HCT116 (cell line): ENCODE data around the gene ISOC1. TPM values are rescaled to one million over a fixed set of nuclear protein-coding genes. Genes with fewer than 3 reads are reported as not detected.

Experiments used
- ATAC-seq: fragments of 200-7000 bp; cut with Tn5 transposase; 2 replicates; pipeline ENCODE4 v1.9.1; 2020; ENCODE audit warnings: mild to moderate bottlenecking, moderate library complexity
- BruUV-seq: library from RNA; stranded (reverse); fragments of 400-500 nt; replicated peaks from 2 replicates; lab custom pipeline; 2021; lab: Mats Ljungman, UMichigan
- CTCF ChIA-PET: fragments of 300-600 bp; sonication (Branson Sonifier 250); formaldehyde crosslinking; loops from one replicate; lab custom pipeline; 2021; ENCODE audit warnings: antibody characterized with exemption; lab: Charles Lee
- POLR2A ChIA-PET: fragments of 300-600, 350-600 bp; sonication (Branson Sonifier 250); formaldehyde crosslinking; loops from one replicate; lab custom pipeline; 2021; ENCODE audit warnings: antibody characterized with exemption; lab: Charles Lee
- RAD21 ChIA-PET, 2 experiments: fragments of 300-600 bp; sonication (Branson Sonifier 250); formaldehyde crosslinking; loops; one replicate each; lab custom pipeline; 2023; ENCODE audit warnings: low total read pairs in 2 of 2; ENCODE audit not compliant: uncharacterized antibody in 2 of 2, unreplicated experiment in 2 of 2, low non-redundant PET in 1 of 2; lab: Charles Lee
- DNase-seq: peaks from one replicate; pipeline ENCODE4 v3.0.0-alpha.2; 2010; ENCODE audit warnings: low read depth, low spot score
- H2AFZ ChIP-seq: fragments of 200-600 bp; shearing (Covaris generic), sonication (generic); 2 replicates; pipeline ENCODE4 v1.6.1; 2017; ENCODE audit warnings: low read depth, mixed run types, mixed read lengths, antibody characterized with exemption, low read length; ENCODE audit not compliant: poor library complexity, severe bottlenecking
- H3K27ac ChIP-seq: 2 replicates; pipeline ENCODE4 v1.5.1; 2012; ENCODE audit warnings: low read depth, low read length
- H3K27me3 ChIP-seq: fragments of 200-600 bp; sonication (generic); 2 replicates; pipeline ENCODE4 v1.6.1; 2016; ENCODE audit warnings: mixed run types, low read length, mixed read lengths; ENCODE audit not compliant: insufficient read depth
- H3K36me3 ChIP-seq, 2 experiments: fragments of 200-500 bp in 1 of 2; fragments of 200-600 bp in 1 of 2; sonication (Bioruptor generic) in 1 of 2; sonication (generic) in 1 of 2; 2 replicates each; pipeline versions ENCODE4 v1.5.1 to v1.6.1; 2014 to 2016; ENCODE audit warnings: low read length in 2 of 2, inconsistent platforms in 1 of 2, mixed read lengths in 1 of 2, mixed run types in 1 of 2; ENCODE audit not compliant: insufficient read depth in 2 of 2, control insufficient read depth in 1 of 2
- H3K4me1 ChIP-seq, 2 experiments: fragments of 200-600 bp in 1 of 2; sonication (generic) in 1 of 2; 2 replicates each; pipeline versions ENCODE4 v1.5.1 to v1.6.1; 2012 to 2017; ENCODE audit warnings: low read length in 2 of 2, inconsistent platforms in 1 of 2, mild to moderate bottlenecking in 1 of 2, mixed read lengths in 1 of 2, mixed run types in 1 of 2, moderate library complexity in 1 of 2; ENCODE audit not compliant: insufficient read depth in 2 of 2, control insufficient read depth in 1 of 2
- H3K4me2 ChIP-seq: fragments of 200-600 bp; sonication (generic); 2 replicates; pipeline ENCODE4 v1.6.1; 2017; ENCODE audit warnings: mixed run types, low read length, mixed read lengths
- H3K4me3 ChIP-seq, 2 experiments: fragments of 200-600 bp in 1 of 2; sonication (generic) in 1 of 2; replicated peaks in 1 of 2; 2 replicates each; pipeline ENCODE4 v1.5.1; 2011 to 2016; ENCODE audit warnings: low read length in 2 of 2, control low read depth in 1 of 2, low read depth in 1 of 2, mild to moderate bottlenecking in 1 of 2, mixed read lengths in 1 of 2, mixed run types in 1 of 2
- H3K79me2 ChIP-seq: fragments of 200-600 bp; sonication (generic); 2 replicates; pipeline ENCODE4 v1.6.1; 2017; ENCODE audit warnings: mild to moderate bottlenecking, mixed run types, low read length, moderate library complexity, mixed read lengths; ENCODE audit not compliant: insufficient read depth
- H3K9ac ChIP-seq: fragments of 200-600 bp; sonication (generic); 2 replicates; pipeline ENCODE4 v1.6.1; 2016; ENCODE audit warnings: low read length, mixed read lengths
- H3K9me2 ChIP-seq: fragments of 200-600 bp; sonication (generic), shearing (Covaris generic); 2 replicates; pipeline ENCODE4 v1.6.1; 2017; ENCODE audit warnings: mixed run types, mild to moderate bottlenecking, moderate library complexity; ENCODE audit not compliant: insufficient read depth
- H3K9me3 ChIP-seq, 2 experiments: fragments of 200-500 bp in 1 of 2; fragments of 200-600 bp in 1 of 2; sonication (Bioruptor generic) in 1 of 2; sonication (generic) in 1 of 2; 2 replicates each; pipeline ENCODE4 v1.6.1; 2014 to 2017; ENCODE audit warnings: low read length in 2 of 2, mixed read lengths in 2 of 2, inconsistent platforms in 1 of 2, low read depth in 1 of 2, mild to moderate bottlenecking in 1 of 2, mixed run types in 1 of 2, moderate library complexity in 1 of 2; ENCODE audit not compliant: control insufficient read depth in 1 of 2, insufficient read depth in 1 of 2
- H4K20me1 ChIP-seq: fragments of 200-600 bp; sonication (generic), shearing (Covaris generic); 2 replicates; pipeline ENCODE4 v1.6.1; 2017; ENCODE audit warnings: mixed run types, mild to moderate bottlenecking, moderate library complexity; ENCODE audit not compliant: insufficient read depth
- FOSL1 ChIP-seq: IDR thresholded peaks from 2 replicates; pipeline ENCODE4 v1.6.1; 2012; ENCODE audit warnings: low read depth
- POLR2AphosphoS5 ChIP-seq: IDR thresholded peaks from 2 replicates; pipeline ENCODE4 v1.6.1; 2011; ENCODE audit warnings: mild to moderate bottlenecking, low read depth, low read length, moderate library complexity
- YY1 ChIP-seq: IDR thresholded peaks from 2 replicates; pipeline ENCODE4 v1.6.1; 2011; ENCODE audit warnings: low read length, low read depth, moderate library complexity, mild to moderate bottlenecking; ENCODE audit not compliant: insufficient replicate concordance; ENCODE audit errors: extremely low read depth
- ZFX ChIP-seq: fragments of 450-650 bp; IDR thresholded peaks from 2 replicates; pipeline ENCODE4 v1.6.1; 2017
- ZNF274 ChIP-seq: fragments of 200-500 bp; sonication (Bioruptor generic); IDR thresholded peaks from 2 replicates; pipeline ENCODE4 v1.6.1; 2014; ENCODE audit warnings: mild to moderate bottlenecking, low read depth, low read length, inconsistent platforms
- intact Hi-C: fragments of 100-400 bp; cut with micrococcal nuclease; formaldehyde crosslinking; loops from 2 replicates; pipeline ENCODE4 v1.10.0; 2022
- total RNA-seq: library from RNA; stranded (reverse); gene quantifications from one replicate; pipeline ENCODE4 v1.2.1, GENCODE V29; 2021; ENCODE audit not compliant: unreplicated experiment
- TF ChIP-seq, protein P1 (sequence below): IDR thresholded peaks from 2 replicates; pipeline ENCODE4 v1.6.1; 2012

ISOC1 gene
- total RNA-seq, 1 experiment from 2014 or later = 42.9 TPM

DNA sequence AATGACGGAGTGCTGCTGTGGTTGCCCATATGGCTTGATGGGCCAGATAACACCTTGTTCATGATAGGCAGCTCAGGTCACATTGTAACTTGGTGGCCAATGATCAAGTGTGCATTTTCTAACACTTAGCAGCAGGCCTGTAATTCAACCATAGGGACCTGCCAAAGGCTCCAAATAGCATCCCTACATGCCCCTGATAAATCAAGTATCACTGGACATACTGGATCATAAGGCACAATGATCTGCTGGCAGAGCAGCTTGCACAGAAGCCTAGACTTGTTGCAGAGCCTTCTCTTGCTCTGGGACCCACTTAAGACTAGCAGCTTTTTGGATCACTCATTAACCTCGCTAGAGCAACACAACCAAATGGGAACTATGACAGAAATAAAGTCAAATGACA lies 46.0 kb upstream of the ISOC1 start:
- DNase-seq (no peak), ATAC-seq (no peak)
- Histone ChIP-seq H3K4me3 (no peak overlapping the region), H3K9me2 (no peaks in the 10 kb centered on the region), H3K36me3 (no peaks in the 10 kb centered on the region), H3K27ac (no peak overlapping the region), H3K4me1 (no peaks in the 10 kb centered on the region), H3K9me3 (no peaks in the 10 kb centered on the region), H2AFZ (no peak overlapping the region), H3K79me2 (no peaks in the 10 kb centered on the region), H3K9ac (no peak overlapping the region), H3K27me3 (no peaks in the 10 kb centered on the region), H3K4me2 (no peak overlapping the region), H4K20me1 (no peaks in the 10 kb centered on the region)
- ChIA-PET RAD21 (no interaction called here), POLR2A (no interaction called here), CTCF (no interaction called here)
- BruUV-seq = no TSS peak
- TF ChIP-seq ZNF274 (no peak), FOSL1 (no peak), YY1 (no peak)
- intact Hi-C loops = no loop called here

GRCh38 chr5:129049126-129049799 lies 45.3 kb upstream of the ISOC1 start:
- no TSS peak for BruUV-seq
- Histone ChIP-seq H4K20me1 (no peaks in the 10 kb centered on the region), H3K4me3 (no peak overlapping the region), H3K4me2 (no peak overlapping the region), H3K4me1 (no peaks in the 10 kb centered on the region), H3K36me3 (no peaks in the 10 kb centered on the region), H2AFZ (no peak overlapping the region), H3K79me2 (no peaks in the 10 kb centered on the region), H3K27ac (no peak overlapping the region), H3K9ac (no peak overlapping the region), H3K27me3 (no peaks in the 10 kb centered on the region), H3K9me3 (no peaks in the 10 kb centered on the region), H3K9me2 (no peaks in the 10 kb centered on the region)
- ATAC-seq = no peak
- no peak for TF ChIP-seq ZFX
- TF ChIP-seq POLR2AphosphoS5 = no peak
- TF ChIP-seq, protein P1, sequence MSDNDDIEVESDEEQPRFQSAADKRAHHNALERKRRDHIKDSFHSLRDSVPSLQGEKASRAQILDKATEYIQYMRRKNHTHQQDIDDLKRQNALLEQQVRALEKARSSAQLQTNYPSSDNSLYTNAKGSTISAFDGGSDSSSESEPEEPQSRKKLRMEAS = no peak
- TF ChIP-seq YY1 = no peak
- no peak for TF ChIP-seq ZNF274
- intact Hi-C loops = no loop called here
- no peak for DNase-seq
- RAD21 ChIA-PET = no interaction called here
- POLR2A ChIA-PET = no interaction called here
- CTCF ChIA-PET = no interaction called here
